Esophagus muscularis mucosa (tissue), 3 donors: ENCODE measurements around the gene MKKS.

Experiments
- CTCF ChIP-seq, 3 experiments: fragments of 200-600 bp in 2 of 3; fragments of 450-650 bp in 1 of 3; sonication (generic) in 2 of 3; IDR thresholded peaks; one replicate each; pipeline ENCODE4 v1.5.1; 2017 to 2019; ENCODE audit warnings: antibody characterized with exemption in 3 of 3, mild to moderate bottlenecking in 2 of 3, moderate library complexity in 1 of 3
- POLR2A ChIP-seq: fragments of 450-650 bp; IDR thresholded peaks from one replicate; pipeline ENCODE4 v1.6.1; 2017; ENCODE audit warnings: antibody characterized with exemption, moderate library complexity, mild to moderate bottlenecking, low read depth
- POLR2AphosphoS5 ChIP-seq, 2 donors: sonication (generic); formaldehyde crosslinking; IDR thresholded peaks; one replicate each; pipeline ENCODE4 v1.6.1; 2017; ENCODE audit warnings: antibody characterized with exemption in 2 of 2

- TF ChIP-seq CTCF (IDR thresholded peaks at IDR 0.05) (no peak), POLR2A (no peak), POLR2AphosphoS5 (IDR thresholded peaks at IDR 0.05) (no peak)
Observed at GRCh38 chr20:10398834-10399369, 35.1 kb downstream of the MKKS start.
